Small intestine (tissue), 16 donors: ENCODE measurements around the gene ERCC1. TPM values are rescaled to one million over a fixed set of nuclear protein-coding genes. Genes with fewer than 3 reads are reported as not detected.

Source experiments
- DNase-seq, 2 donors: peaks; one replicate each; pipeline versions ENCODE4 v3.0.0 to v3.0.0-alpha.2; 2013
- FAIRE-seq: peaks from 2 replicates; lab custom pipeline; 2012; peaks lifted over from hg19 to GRCh38; lab: Jason Lieb, UNC
- H3K27ac ChIP-seq, 3 donors: one replicate each; pipeline ENCODE4 v1.5.1; 2013; ENCODE audit warnings: low read length in 2 of 3, mild to moderate bottlenecking in 2 of 3, control low read depth in 1 of 3, inconsistent platforms in 1 of 3, low read depth in 1 of 3, moderate library complexity in 1 of 3
- H3K27me3 ChIP-seq, 3 donors: one replicate each; pipeline ENCODE4 v1.6.1; 2013; ENCODE audit warnings: low read length in 3 of 3, inconsistent platforms in 1 of 3; ENCODE audit not compliant: control insufficient read depth in 3 of 3, insufficient read depth in 3 of 3
- H3K36me3 ChIP-seq, 3 donors: one replicate each; pipeline ENCODE4 v1.6.1; 2013; ENCODE audit warnings: low read length in 3 of 3, inconsistent platforms in 1 of 3, low read depth in 1 of 3, mild to moderate bottlenecking in 1 of 3, moderate library complexity in 1 of 3; ENCODE audit not compliant: control insufficient read depth in 3 of 3, insufficient read depth in 2 of 3
- H3K4me1 ChIP-seq, 3 donors: one replicate each; pipeline ENCODE4 v1.6.1; 2013; ENCODE audit warnings: low read length in 2 of 3, inconsistent platforms in 1 of 3, low read depth in 1 of 3, mild to moderate bottlenecking in 1 of 3, moderate library complexity in 1 of 3; ENCODE audit not compliant: control insufficient read depth in 3 of 3, insufficient read depth in 2 of 3
- H3K4me3 ChIP-seq, 3 donors: one replicate each; pipeline ENCODE4 v1.5.1; 2013; ENCODE audit warnings: low read length in 3 of 3, control low read depth in 1 of 3, inconsistent platforms in 1 of 3, low read depth in 1 of 3, mild to moderate bottlenecking in 1 of 3, moderate library complexity in 1 of 3
- H3K9me3 ChIP-seq, 2 donors: one replicate each; pipeline ENCODE4 v1.6.1; 2013; ENCODE audit warnings: low read depth in 1 of 2, low read length in 1 of 2; ENCODE audit not compliant: control insufficient read depth in 2 of 2, insufficient read depth in 1 of 2
- WGBS, 3 donors: extraction: QIAGEN DNeasy Blood & Tissue Kit; methylation state at CpG; one replicate each; pipeline ENCODE4 v1.1.7; 2013; 5-methylcytosine and 5-hydroxymethylcytosine counted together
- long read RNA-seq, 10 donors: transcript quantifications; one replicate each; lab custom pipeline, GENCODE V29; 2026
- polyA plus RNA-seq, 4 donors: library from polyadenylated mRNA; stranded (reverse) in 3 of 4; unstranded in 1 of 4; fragments of 200-250 nt in 3 of 4; fragments of 120-200 nt in 1 of 4; gene quantifications; one replicate each; pipeline versions ENCODE4 v1.2.1 to v1.2.3, GENCODE V29; 2013
- donor health status: healthy with polysubstance abuse.
- donor health status: control.
- donor health status: control.
- donor health status: Bipolar disorder and iron deficiency.
- donor health status: healthy.

Gene ERCC1
- polyA plus RNA-seq, result 10 to 100 TPM; 30.3 to 55.0 (median 37.5) TPM
- long read RNA-seq, donor 1, transcript ERCC1-208 (10 exons, 1,453 nt), result minor isoform, 5 of 41 reads
- long read RNA-seq, donor 1, transcript ERCC1-202 (10 exons, 3,828 nt), result major isoform, 12 of 41 reads
- long read RNA-seq, donor 1, partial matches to known transcripts, result 14 of 41 reads
- long read RNA-seq, donor 1, other reads (novel, unspliced or antisense), result 0 of 41 reads
- long read RNA-seq, donor 2, partial matches to known transcripts, result 0 of 6 reads
- long read RNA-seq, donor 2, other reads (novel, unspliced or antisense), result 0 of 6 reads
- long read RNA-seq, donor 3, partial matches to known transcripts, result 0 of 10 reads
- long read RNA-seq, donor 3, other reads (novel, unspliced or antisense), result 0 of 10 reads
- long read RNA-seq, donor 4, partial matches to known transcripts, result 0 of 1 reads
- long read RNA-seq, donor 4, other reads (novel, unspliced or antisense), result 0 of 1 reads
- long read RNA-seq, donor 5, transcript ERCC1-202 (10 exons, 3,828 nt), result major isoform, 6 of 6 reads
- long read RNA-seq, donor 5, partial matches to known transcripts, result 0 of 6 reads
- long read RNA-seq, donor 5, other reads (novel, unspliced or antisense), result 0 of 6 reads
- long read RNA-seq, donor 6, transcript ERCC1-202 (10 exons, 3,828 nt), result major isoform, 5 of 7 reads
- long read RNA-seq, donor 6, partial matches to known transcripts, result 0 of 7 reads
- long read RNA-seq, donor 6, other reads (novel, unspliced or antisense), result 0 of 7 reads
- long read RNA-seq, donor 7, transcript ERCC1-202 (10 exons, 3,828 nt), result major isoform, 20 of 106 reads
- long read RNA-seq, donor 7, partial matches to known transcripts, result 46 of 106 reads
- long read RNA-seq, donor 7, other reads (novel, unspliced or antisense), result 31 of 106 reads
- long read RNA-seq, donor 8, partial matches to known transcripts, result 0 of 5 reads
- long read RNA-seq, donor 8, other reads (novel, unspliced or antisense), result 0 of 5 reads
- long read RNA-seq, donor 9, partial matches to known transcripts, result 0 of 3 reads
- long read RNA-seq, donor 9, other reads (novel, unspliced or antisense), result 0 of 3 reads
- long read RNA-seq, donor 10, transcript ERCC1-208 (10 exons, 1,453 nt), result minor isoform, 8 of 25 reads
- long read RNA-seq, donor 10, transcript ERCC1-202 (10 exons, 3,828 nt), result major isoform, 11 of 25 reads
- long read RNA-seq, donor 10, partial matches to known transcripts, result 0 of 25 reads
- long read RNA-seq, donor 10, other reads (novel, unspliced or antisense), result 0 of 25 reads

DNA sequence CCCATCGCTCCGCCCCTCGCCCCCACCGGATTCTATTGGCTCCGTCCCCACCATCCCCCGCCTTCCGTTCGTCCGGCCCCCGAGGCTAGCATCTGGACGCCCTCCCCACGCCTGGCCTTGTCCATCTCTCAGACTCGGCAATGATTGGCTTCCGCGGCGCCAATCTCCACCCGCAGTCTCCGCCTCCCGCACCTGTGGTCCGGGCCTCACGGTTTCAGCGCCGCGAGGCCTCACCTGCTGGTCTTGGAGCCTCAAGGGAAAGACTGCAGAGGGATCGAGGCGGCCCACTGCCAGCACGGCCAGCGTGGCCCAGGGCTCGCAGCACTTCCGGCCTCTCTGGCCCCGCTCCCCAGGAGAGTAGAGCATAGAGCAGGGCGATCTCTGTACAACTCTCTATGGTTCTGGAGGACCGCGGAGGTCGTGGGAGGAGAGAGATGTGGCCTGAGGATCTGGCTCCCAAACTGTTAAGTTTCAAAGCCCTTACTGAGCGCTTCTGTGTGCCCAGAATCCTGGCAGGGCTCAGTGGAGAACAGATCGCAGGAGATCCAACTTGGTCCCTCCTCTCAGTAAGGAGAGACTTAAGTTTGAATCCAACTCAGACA is at the start of gene ERCC1:
TSS of gene ERCC1 (minus strand) at position 329 of the 602 bp plus-strand sequence. CDS start 543 bp downstream, outside the sequence.
- DNase-seq (peak; percentile 98 to 99), FAIRE-seq (no peak)
- Histone ChIP-seq H3K4me3 (peak within 1 kb of the TSS; percentile 38 to 62 (median 61)), H3K4me1 (peaks cover 2 to 25% (median 7%) of the 10 kb centered on the region in 3 donors), H3K9me3 (no peaks in the 10 kb centered on the region), H3K27ac (peak within 1 kb of the TSS; percentile 91 to 98 (median 94)), H3K36me3 (peaks cover 0 to 33% (median 0%) of the 10 kb centered on the region in 3 donors), H3K27me3 (peaks cover 0 to 4% (median 0%) of the 10 kb centered on the region in 3 donors)
- WGBS, 3 donors, result 1% methylated on average over 37 of the region's 37 CpGs

DNA sequence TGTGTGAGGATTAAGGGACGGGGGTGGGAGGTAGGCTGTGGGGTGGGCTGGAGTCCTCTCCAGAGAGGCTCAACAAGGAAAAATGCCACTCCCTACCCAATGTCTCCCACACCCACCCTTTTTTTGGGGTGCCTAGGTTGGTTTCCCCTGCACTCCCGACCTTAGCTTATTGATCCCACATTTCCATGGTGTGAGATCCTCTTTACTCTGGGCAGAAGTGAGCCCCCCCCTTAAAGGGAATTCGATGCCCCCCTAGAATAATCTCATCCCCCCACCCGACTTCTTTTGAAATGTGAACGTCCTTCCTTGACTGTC is 49.6 kb upstream of the ERCC1 start:
- H3K27ac ChIP-seq, result no peak overlapping the region
- H3K4me3 ChIP-seq, result no peak overlapping the region
- FAIRE-seq, result no peak
- H3K27me3 ChIP-seq, result peaks cover 0 to 66% (median 0%) of the 10 kb centered on the region in 3 donors
- peaks cover 0 to 24% (median 2%) of the 10 kb centered on the region in 3 donors for H3K4me1 ChIP-seq
- H3K36me3 ChIP-seq, result no peaks in the 10 kb centered on the region
- DNase-seq, result no peak
- WGBS, 3 donors, result 22 to 30% (median 24%) methylated on average over 4 to 5 of the region's 5 CpGs
- no peaks in the 10 kb centered on the region for H3K9me3 ChIP-seq

DNA sequence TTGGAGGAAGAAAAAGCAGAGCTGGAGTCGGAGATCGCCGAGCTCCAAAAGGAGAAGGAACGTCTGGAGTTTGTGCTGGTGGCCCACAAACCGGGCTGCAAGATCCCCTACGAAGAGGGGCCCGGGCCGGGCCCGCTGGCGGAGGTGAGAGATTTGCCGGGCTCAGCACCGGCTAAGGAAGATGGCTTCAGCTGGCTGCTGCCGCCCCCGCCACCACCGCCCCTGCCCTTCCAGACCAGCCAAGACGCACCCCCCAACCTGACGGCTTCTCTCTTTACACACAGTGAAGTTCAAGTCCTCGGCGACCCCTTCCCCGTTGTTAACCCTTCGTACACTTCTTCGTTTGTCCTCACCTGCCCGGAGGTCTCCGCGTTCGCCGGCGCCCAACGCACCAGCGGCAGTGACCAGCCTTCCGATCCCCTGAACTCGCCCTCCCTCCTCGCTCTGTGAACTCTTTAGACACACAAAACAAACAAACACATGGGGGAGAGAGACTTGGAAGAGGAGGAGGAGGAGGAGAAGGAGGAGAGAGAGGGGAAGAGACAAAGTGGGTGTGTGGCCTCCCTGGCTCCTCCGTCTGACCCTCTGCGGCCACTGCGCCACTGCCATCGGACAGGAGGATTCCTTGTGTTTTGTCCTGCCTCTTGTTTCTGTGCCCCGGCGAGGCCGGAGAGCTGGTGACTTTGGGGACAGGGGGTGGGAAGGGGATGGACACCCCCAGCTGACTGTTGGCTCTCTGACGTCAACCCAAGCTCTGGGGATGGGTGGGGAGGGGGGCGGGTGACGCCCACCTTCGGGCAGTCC is 49.0 kb upstream of the ERCC1 start:
- H3K36me3 ChIP-seq, result no peaks in the 10 kb centered on the region
- 25 to 36% (median 31%) methylated on average over 43 to 44 of the region's 44 CpGs for WGBS, 3 donors
- FAIRE-seq (no peak), DNase-seq (peak in 1 of 2 donors; percentile 49)
- no peak overlapping the region for H3K27ac ChIP-seq
- H3K9me3 ChIP-seq, result no peaks in the 10 kb centered on the region
- H3K4me3 ChIP-seq, result no peak overlapping the region
- peaks cover 0 to 66% (median 0%) of the 10 kb centered on the region in 3 donors for H3K27me3 ChIP-seq
- H3K4me1 ChIP-seq, result peaks cover 0 to 24% (median 2%) of the 10 kb centered on the region in 3 donors

DNA sequence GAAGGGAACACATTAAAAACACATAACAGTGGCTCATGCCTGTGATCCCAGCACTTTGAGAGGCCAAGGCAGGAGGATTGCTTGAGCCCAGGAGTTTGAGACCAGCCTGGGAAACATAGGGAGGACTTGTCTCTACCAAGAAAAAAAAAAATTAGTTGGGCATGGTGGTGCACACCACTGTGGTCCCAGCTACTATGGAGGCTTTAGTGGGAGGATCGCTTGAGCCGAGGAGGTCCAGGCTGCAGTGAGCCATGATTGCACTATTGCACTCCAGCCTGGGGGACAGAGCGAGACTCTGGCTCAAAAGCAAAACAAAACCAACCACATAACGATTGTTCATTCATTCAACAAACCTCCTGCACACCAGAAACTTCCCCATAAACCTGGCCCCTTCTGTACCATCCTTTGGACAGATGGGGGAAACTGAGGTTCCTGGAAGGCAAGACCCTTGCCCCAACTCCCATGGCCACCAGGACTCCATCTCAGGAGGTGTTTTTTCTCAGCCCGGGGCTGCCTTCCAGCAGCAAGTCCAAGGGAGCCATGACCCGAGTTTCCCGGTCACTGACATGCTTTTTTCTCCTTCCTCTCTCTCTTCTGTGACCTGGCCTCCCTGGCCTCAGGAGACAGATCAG is 48.3 kb upstream of the ERCC1 start:
- Histone ChIP-seq H3K4me1 (peaks cover 2 to 25% (median 3%) of the 10 kb centered on the region in 3 donors), H3K27me3 (peaks cover 0 to 66% (median 0%) of the 10 kb centered on the region in 3 donors), H3K27ac (no peak overlapping the region), H3K36me3 (no peaks in the 10 kb centered on the region), H3K9me3 (no peaks in the 10 kb centered on the region), H3K4me3 (no peak overlapping the region)
- DNase-seq, result no peak
- FAIRE-seq, result no peak
- WGBS, 3 donors, result 51 to 56% (median 56%) methylated on average over 7 of the region's 7 CpGs

DNA sequence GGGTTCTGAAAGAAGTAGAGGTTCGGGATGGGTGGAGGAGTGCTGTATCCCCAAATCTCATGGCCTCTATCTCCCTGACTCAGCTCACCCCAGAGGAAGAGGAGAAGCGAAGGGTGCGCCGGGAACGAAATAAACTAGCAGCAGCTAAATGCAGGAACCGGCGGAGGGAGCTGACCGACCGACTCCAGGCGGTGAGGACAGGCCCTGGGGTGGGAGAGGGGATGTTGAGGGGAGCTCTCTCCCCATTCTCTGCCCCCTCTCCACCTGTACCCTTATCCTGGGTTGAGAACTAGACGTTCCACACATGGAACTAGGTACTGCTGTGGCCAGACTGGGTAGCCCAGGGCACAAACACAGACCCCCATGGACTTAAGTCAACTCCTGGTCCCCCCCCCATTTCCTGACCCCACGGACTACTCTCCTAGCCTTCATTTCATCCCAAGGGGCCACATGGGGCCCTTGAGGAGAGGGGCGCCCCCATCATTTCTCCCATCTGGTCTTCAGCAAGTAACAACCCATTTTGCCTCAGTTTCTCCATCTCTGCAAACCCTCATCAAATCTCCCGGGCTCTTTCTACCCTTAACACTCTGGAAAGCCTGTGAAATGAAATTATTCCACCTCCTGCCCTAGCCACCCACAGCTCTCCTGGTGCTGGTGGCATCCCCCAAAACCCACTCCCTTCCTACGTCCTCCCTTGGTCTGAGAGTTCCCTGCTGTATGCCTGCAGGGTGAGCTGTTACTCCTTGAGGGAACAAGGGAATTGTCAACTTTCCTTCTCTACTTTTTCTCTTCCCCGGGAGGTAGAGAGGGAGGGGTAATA is 47.6 kb upstream of the ERCC1 start:
- DNase-seq (no peak), FAIRE-seq (no peak)
- H3K27me3 ChIP-seq, result peaks cover 0 to 64% (median 0%) of the 10 kb centered on the region in 3 donors
- no peak overlapping the region for H3K4me3 ChIP-seq
- 86 to 89% (median 87%) methylated on average over 15 to 16 of the region's 16 CpGs for WGBS, 3 donors
- H3K27ac ChIP-seq, result no peak overlapping the region
- no peaks in the 10 kb centered on the region for H3K9me3 ChIP-seq
- peaks cover 2 to 27% (median 4%) of the 10 kb centered on the region in 3 donors for H3K4me1 ChIP-seq
- no peaks in the 10 kb centered on the region for H3K36me3 ChIP-seq

GRCh38 chr19:45470762-45471081 is 47.0 kb upstream of the ERCC1 start:
- FAIRE-seq (no peak), DNase-seq (no peak)
- H3K27ac ChIP-seq, result no peak overlapping the region
- H3K4me3 ChIP-seq, result no peak overlapping the region
- H3K9me3 ChIP-seq, result no peaks in the 10 kb centered on the region
- WGBS, 3 donors, result 92 to 97% (median 94%) methylated on average over 13 to 15 of the region's 15 CpGs
- H3K36me3 ChIP-seq, result no peaks in the 10 kb centered on the region
- H3K4me1 ChIP-seq, result peaks cover 2 to 27% (median 4%) of the 10 kb centered on the region in 3 donors
- H3K27me3 ChIP-seq, result peaks cover 0 to 60% (median 0%) of the 10 kb centered on the region in 3 donors
